ENCODE results near the gene ATP5F1B. TPM values are rescaled to one million over a fixed set of nuclear protein-coding genes. Genes with fewer than 3 reads are reported as not detected.

ATP5F1B gene
- polyA plus RNA-seq, 2 of the 4 experiments (the other 2 are of a cell fraction): 778 to 1,500 TPM

GRCh38 chr12:56687223-56688128 lies 41.7 kb upstream of the ATP5F1B start (continued):
- no peak for TF ChIP-seq ZSCAN20 (CRISPR knock-in tag; IDR thresholded peaks at IDR 0.05)
- TF ChIP-seq CBX2 (IDR thresholded peaks at IDR 0.05; ENCODE audit: borderline replicate concordance, low read depth): no peak
- TF ChIP-seq JUN (IDR thresholded peaks at IDR 0.05): no peak
- TF ChIP-seq TFCP2L1 (CRISPR knock-in tag; IDR thresholded peaks at IDR 0.05): 0 out of 2 replicates have a peak, but pooled peaks have one; percentile 7
- no peak for TF ChIP-seq HOXA7 (CRISPR knock-in tag; IDR thresholded peaks at IDR 0.05)
- no peak for TF ChIP-seq HDAC2 (IDR thresholded peaks at IDR 0.05)
- no peak for TF ChIP-seq HES2 (IDR thresholded peaks at IDR 0.05)
- no peak for TF ChIP-seq BCL3 (IDR thresholded peaks at IDR 0.05)
- peak; percentile 38; the same call in 1 of the 2 replicates for TF ChIP-seq MYC (IDR thresholded peaks at IDR 0.05; ENCODE audit: borderline replicate concordance, low read length)
- TF ChIP-seq NFE2L2 (conservative IDR thresholded peaks at IDR 0.05; ENCODE audit: low read length): no peak
- TF ChIP-seq RFX5 (IDR thresholded peaks at IDR 0.05): no peak
- TF ChIP-seq CHD4 (IDR thresholded peaks at IDR 0.05; ENCODE audit: borderline replicate concordance): no peak
- peak; percentile 74 for TF ChIP-seq PHF8 (IDR thresholded peaks at IDR 0.05; ENCODE audit: borderline replicate concordance, low read depth)
- no peak for TF ChIP-seq RARB (CRISPR knock-in tag; IDR thresholded peaks at IDR 0.05)
- no peak for TF ChIP-seq HMGXB4 (CRISPR knock-in tag; IDR thresholded peaks at IDR 0.05; ENCODE audit: borderline replicate concordance)
- TF ChIP-seq POLR2A (IDR thresholded peaks at IDR 0.05; ENCODE audit: low read length): no peak; the same call in 1 of the 2 replicates
- TF ChIP-seq EHF (CRISPR knock-in tag; IDR thresholded peaks at IDR 0.05): 0 out of 2 replicates have a peak, but pooled peaks have one; percentile 23
- no peak for TF ChIP-seq FOXS1 (CRISPR knock-in tag; IDR thresholded peaks at IDR 0.05)
- TF ChIP-seq NR3C1 (IDR thresholded peaks at IDR 0.05): no peak
- no peak for TF ChIP-seq CBX8 (IDR thresholded peaks at IDR 0.05)
- no peak for TF ChIP-seq FOSL2 (IDR thresholded peaks at IDR 0.05)
- no peak for TF ChIP-seq FOSL2 (CRISPR knock-in tag; IDR thresholded peaks at IDR 0.05)
- no peak for TF ChIP-seq NPAS2 (CRISPR knock-in tag; IDR thresholded peaks at IDR 0.05; ENCODE audit: borderline replicate concordance)
- TF ChIP-seq KDM1A (IDR thresholded peaks at IDR 0.05; ENCODE audit: low read depth): no peak
- no peak for TF ChIP-seq TP53 (CRISPR knock-in tag; IDR thresholded peaks at IDR 0.05)
- TF ChIP-seq SMC3 (IDR thresholded peaks at IDR 0.05): no peak
- no peak for TF ChIP-seq HOXB13 (CRISPR knock-in tag; IDR thresholded peaks at IDR 0.05; ENCODE audit: low read depth)
- no peak for TF ChIP-seq EHMT2 (IDR thresholded peaks at IDR 0.05; ENCODE audit: low read depth)
- TF ChIP-seq RCOR1 (IDR thresholded peaks at IDR 0.05; ENCODE audit: low read depth, low read length): no peak
- no peak for TF ChIP-seq ATOH8 (CRISPR knock-in tag; IDR thresholded peaks at IDR 0.05; ENCODE audit: low read depth)
- TF ChIP-seq ZNF302 (CRISPR knock-in tag; IDR thresholded peaks at IDR 0.05): no peak
- TF ChIP-seq USF2 (IDR thresholded peaks at IDR 0.05): no peak
- no peak for TF ChIP-seq RAD21 (conservative IDR thresholded peaks at IDR 0.05 in 1 of 2, IDR thresholded peaks at IDR 0.05 in 1 of 2)
- TF ChIP-seq MAX (IDR thresholded peaks at IDR 0.05): 0 out of 2 replicates have a peak, but pooled peaks have one; percentile 9
- no peak for TF ChIP-seq PBX3 (IDR thresholded peaks at IDR 0.05)
- TF ChIP-seq GATA3 (IDR thresholded peaks at IDR 0.05; ENCODE audit: borderline replicate concordance): no peak
- no peak for TF ChIP-seq ELK1 (IDR thresholded peaks at IDR 0.05; ENCODE audit: low read depth, low read length)
